WERI-Rb-1 (cell line): Measurements from ENCODE around the gene TLR9.

Experiments used
- DNase-seq: peaks from one replicate; pipeline ENCODE4 v3.0.0-alpha.2; 2020
- H3K27ac ChIP-seq: fragments of 250-450 bp; sonication (Bioruptor Pico); 2 replicates; pipeline ENCODE4 v1.5.1; 2020; ENCODE audit warnings: mild to moderate bottlenecking, moderate library complexity
- H3K27me3 ChIP-seq: fragments of 250-450 bp; sonication (Bioruptor Pico); 2 replicates; pipeline ENCODE4 v1.5.1; 2021; ENCODE audit warnings: mild to moderate bottlenecking, low read depth, moderate library complexity; ENCODE audit not compliant: insufficient read depth, severe bottlenecking
- H3K36me3 ChIP-seq: fragments of 250-450 bp; sonication (Bioruptor Pico); 2 replicates; pipeline ENCODE4 v1.5.1; 2020; ENCODE audit warnings: mild to moderate bottlenecking, moderate library complexity
- H3K4me3 ChIP-seq: 2 replicates; pipeline ENCODE4 v1.5.1; 2011; ENCODE audit warnings: low read depth, mild to moderate bottlenecking, control low read depth, low read length
- H3K9me3 ChIP-seq: fragments of 250-450 bp; sonication (Bioruptor Pico); 2 replicates; pipeline ENCODE4 v1.5.1; 2021; ENCODE audit warnings: mild to moderate bottlenecking, moderate library complexity; ENCODE audit not compliant: severe bottlenecking
- CTCF ChIP-seq: IDR thresholded peaks from 2 replicates; pipeline ENCODE4 v1.5.1; 2011; ENCODE audit warnings: low read depth, mild to moderate bottlenecking, control low read depth, inconsistent platforms, low read length

The TLR9 gene

GRCh38 chr3:52176951-52177700 lies 48.3 kb downstream of the TLR9 start:
- no peak overlapping the region for H3K27ac ChIP-seq
- H3K4me3 ChIP-seq, result no peak overlapping the region
- no peak for DNase-seq

GRCh38 chr3:52176180-52176752 lies 49.2 kb downstream of the TLR9 start:
- peak; percentile 60 for DNase-seq
- Histone ChIP-seq H3K4me3 (no peak overlapping the region), H3K9me3 (no peaks in the 10 kb centered on the region), H3K27me3 (no peaks in the 10 kb centered on the region), H3K27ac (no peak overlapping the region), H3K36me3 (no peaks in the 10 kb centered on the region)
- no peak for TF ChIP-seq CTCF

More at GRCh38 chr3:52176951-52177700, 48.3 kb downstream of the TLR9 start:
- no peaks in the 10 kb centered on the region for H3K36me3 ChIP-seq
- TF ChIP-seq CTCF, result no peak
- H3K9me3 ChIP-seq, result no peaks in the 10 kb centered on the region
- H3K27me3 ChIP-seq, result no peaks in the 10 kb centered on the region

GRCh38 chr3:52175416-52176179 lies 49.8 kb downstream of the TLR9 start:
- TF ChIP-seq CTCF, result no peak
- Histone ChIP-seq H3K27ac (no peak overlapping the region), H3K27me3 (no peaks in the 10 kb centered on the region), H3K9me3 (no peaks in the 10 kb centered on the region), H3K4me3 (no peak overlapping the region), H3K36me3 (no peaks in the 10 kb centered on the region)
- DNase-seq, result no peak

GRCh38 chr3:52174896-52175295 lies 50.5 kb downstream of the TLR9 start:
- no peak overlapping the region for H3K27ac ChIP-seq
- H3K4me3 ChIP-seq, result no peak overlapping the region
- no peaks in the 10 kb centered on the region for H3K27me3 ChIP-seq
- no peaks in the 10 kb centered on the region for H3K9me3 ChIP-seq
- no peaks in the 10 kb centered on the region for H3K36me3 ChIP-seq
- no peak for TF ChIP-seq CTCF
- no peak for DNase-seq

- Histone ChIP-seq H3K27me3 (no peaks in the 10 kb centered on the region), H3K4me3 (no peak overlapping the region), H3K36me3 (no peaks in the 10 kb centered on the region), H3K9me3 (no peaks in the 10 kb centered on the region), H3K27ac (no peak overlapping the region)
- TF ChIP-seq CTCF, result no peak
- no peak for DNase-seq
Measured at GRCh38 chr3:52173101-52173500, 52.3 kb downstream of the TLR9 start.
